HG02884 (cell line): Measurements from ENCODE around the gene NSD1.
"Not testable (repeated sequence)": the region's sequence is repeated elsewhere in the genome, so short reads cannot be mapped to it uniquely, and the experiment has no call there.

Experiments
- ATAC-seq: cut with Tn5 transposase; IDR thresholded peaks from one replicate; pipeline ENCODE4 v1.9.1; 2021; ENCODE audit warnings: mild to moderate bottlenecking, moderate library complexity; ENCODE audit not compliant: unreplicated experiment

NSD1 gene

GRCh38 chr5:177325868-177326381 is 192.4 kb downstream of the NSD1 start:
- no peak for ATAC-seq

GRCh38 chr5:177327539-177328522 is 194.3 kb downstream of the NSD1 start:
- ATAC-seq, result no peak

GRCh38 chr5:177328545-177329231 is 195.1 kb downstream of the NSD1 start:
- no peak for ATAC-seq

GRCh38 chr5:177329883-177330282 is 196.3 kb downstream of the NSD1 start:
- ATAC-seq, result no peak

- ATAC-seq, result no peak
Observed at GRCh38 chr5:177330991-177331842, 197.6 kb downstream of the NSD1 start.

- ATAC-seq, result no peak
Observed at GRCh38 chr5:177332031-177332895, 198.7 kb downstream of the NSD1 start.

- ATAC-seq, result no peak
Observed at GRCh38 chr5:177332896-177333260, 199.3 kb downstream of the NSD1 start.

GRCh38 chr5:177333420-177334154 is 200.0 kb downstream of the NSD1 start:
- no peak for ATAC-seq

GRCh38 chr5:177334155-177334551 is 200.6 kb downstream of the NSD1 start:
- ATAC-seq, result no peak

- no peak for ATAC-seq
Observed at GRCh38 chr5:177334781-177335700, 201.5 kb downstream of the NSD1 start.

- no peak for ATAC-seq
Observed at GRCh38 chr5:177335701-177336065, 202.1 kb downstream of the NSD1 start.

GRCh38 chr5:177336112-177336511 is 202.5 kb downstream of the NSD1 start:
- no peak for ATAC-seq

- no peak for ATAC-seq
Observed at GRCh38 chr5:177336603-177337494, 203.3 kb downstream of the NSD1 start.

- no peak for ATAC-seq
Observed at GRCh38 chr5:177338251-177339106, 204.9 kb downstream of the NSD1 start.

- ATAC-seq, result no peak
Observed at GRCh38 chr5:177339107-177339638, 205.6 kb downstream of the NSD1 start.

GRCh38 chr5:177343000-177343399 is 209.4 kb downstream of the NSD1 start:
- not testable (repeated sequence) for ATAC-seq
